IMR-90 (cell line): ENCODE measurements around the gene MRPS25. TPM values are rescaled to one million over a fixed set of nuclear protein-coding genes. Genes with fewer than 3 reads are reported as not detected.

ENCODE experiments used
- ATAC-seq: fragments of 200-7000 bp; cut with Tn5 transposase; 2 replicates; pipeline ENCODE4 v1.9.1; 2020; ENCODE audit warnings: low read depth, mild to moderate bottlenecking, moderate library complexity
- Bru-seq: library from RNA; stranded (reverse); fragments of 400-500 nt; gene quantifications from one replicate; lab custom pipeline; 2021; lab: Mats Ljungman, UMichigan
- BruChase-seq, 2 experiments: library from RNA; stranded (reverse); fragments of 400-500 nt; gene quantifications; one replicate each; lab custom pipeline; 2021; lab: Mats Ljungman, UMichigan
- BruUV-seq: library from RNA; stranded (reverse); fragments of 400-500 nt; replicated peaks from 2 replicates; lab custom pipeline; 2021; lab: Mats Ljungman, UMichigan
- CTCF ChIA-PET: fragments of 300-600 bp; formaldehyde crosslinking; extraction: SDS; loops from one replicate; lab custom pipeline; 2021; ENCODE audit warnings: antibody characterized with exemption; lab: Yijun Ruan, JAX
- POLR2A ChIA-PET: fragments of 300-600 bp; sonication (Branson Sonifier 250); formaldehyde crosslinking; loops from one replicate; lab custom pipeline; 2022; ENCODE audit warnings: antibody characterized with exemption; ENCODE audit not compliant: unreplicated experiment; lab: Charles Lee
- DNase-seq: peaks from one replicate; pipeline ENCODE4 v3.0.0; 2013
- H2AFZ ChIP-seq: replicated peaks from 2 replicates; pipeline ENCODE3; 2013; ENCODE audit warnings: low read length, mild to moderate bottlenecking; ENCODE audit not compliant: poor library complexity
- H2AK5ac ChIP-seq: 2 replicates; pipeline ENCODE4 v1.6.1; 2013; ENCODE audit warnings: low read depth, low read length, inconsistent platforms
- H2AK9ac ChIP-seq: replicated peaks from 2 replicates; pipeline ENCODE3; 2013; ENCODE audit warnings: mild to moderate bottlenecking, low read depth, low read length, moderate library complexity; ENCODE audit not compliant: poor library complexity
- H2BK120ac ChIP-seq: 2 replicates; pipeline ENCODE4 v1.6.1; 2013; ENCODE audit warnings: low read depth, low read length, inconsistent platforms
- H2BK15ac ChIP-seq: 3 replicates; pipeline ENCODE4 v1.6.1; 2013; ENCODE audit warnings: low read depth, low read length, inconsistent platforms
- H2BK20ac ChIP-seq: 2 replicates; pipeline ENCODE4 v1.6.1; 2013; ENCODE audit warnings: low read depth, mild to moderate bottlenecking, inconsistent platforms, low read length, moderate library complexity
- H2BK5ac ChIP-seq: 2 replicates; pipeline ENCODE4 v1.6.1; 2013; ENCODE audit warnings: mild to moderate bottlenecking, low read depth, low read length, inconsistent platforms; ENCODE audit not compliant: poor library complexity, severe bottlenecking
- H3K14ac ChIP-seq: replicated peaks from 2 replicates; pipeline ENCODE4 v1.6.1; 2013; ENCODE audit warnings: low read depth, low read length, inconsistent platforms
- H3K18ac ChIP-seq: 2 replicates; pipeline ENCODE4 v1.6.1; 2013; ENCODE audit warnings: low read depth, low read length, control low read depth
- H3K23ac ChIP-seq: 2 replicates; pipeline ENCODE4 v1.6.1; 2013; ENCODE audit warnings: low read depth, low read length, inconsistent platforms
- H3K27ac ChIP-seq: 2 replicates; pipeline ENCODE4 v1.5.1; 2013; ENCODE audit warnings: mild to moderate bottlenecking, control low read depth, low read length; ENCODE audit not compliant: insufficient read depth
- H3K27me3 ChIP-seq: 2 replicates; pipeline ENCODE4 v1.6.1; 2013; ENCODE audit warnings: low read length; ENCODE audit not compliant: control insufficient read depth, insufficient read depth
- H3K36me3 ChIP-seq: 2 replicates; pipeline ENCODE4 v1.6.1; 2013; ENCODE audit warnings: low read length, mixed read lengths; ENCODE audit not compliant: control insufficient read depth, insufficient read depth
- H3K4ac ChIP-seq: 2 replicates; pipeline ENCODE4 v1.6.1; 2013; ENCODE audit warnings: low read depth, low read length, inconsistent platforms
- H3K4me1 ChIP-seq: 2 replicates; pipeline ENCODE4 v1.6.1; 2013; ENCODE audit warnings: low read length, mixed read lengths; ENCODE audit not compliant: control insufficient read depth, insufficient read depth
- H3K4me2 ChIP-seq: 2 replicates; pipeline ENCODE4 v1.6.1; 2013; ENCODE audit warnings: low read depth, mild to moderate bottlenecking, control low read depth, low read length, moderate library complexity
- H3K4me3 ChIP-seq: 2 replicates; pipeline ENCODE4 v1.5.1; 2013; ENCODE audit warnings: low read depth, mild to moderate bottlenecking, control low read depth, low read length, moderate library complexity; ENCODE audit not compliant: insufficient read depth
- H3K56ac ChIP-seq: 2 replicates; pipeline ENCODE4 v1.6.1; 2013; ENCODE audit warnings: low read length, inconsistent platforms; ENCODE audit not compliant: insufficient read depth; ENCODE audit errors: extremely low read depth
- H3K79me1 ChIP-seq, 2 experiments: 2 replicates each; pipeline ENCODE4 v1.6.1; 2013; ENCODE audit warnings: low read length in 2 of 2, inconsistent platforms in 1 of 2, low read depth in 1 of 2
- H3K9ac ChIP-seq: 2 replicates; pipeline ENCODE4 v1.6.1; 2013; ENCODE audit warnings: low read depth, low read length, control low read depth
- H3K9me1 ChIP-seq: 2 replicates; pipeline ENCODE4 v1.6.1; 2013; ENCODE audit warnings: low read length, inconsistent platforms; ENCODE audit not compliant: insufficient read depth
- H3K9me3 ChIP-seq: 2 replicates; pipeline ENCODE4 v1.6.1; 2013; ENCODE audit warnings: low read length; ENCODE audit not compliant: control insufficient read depth, insufficient read depth
- H4K20me1 ChIP-seq: 2 replicates; pipeline ENCODE4 v1.6.1; 2013; ENCODE audit warnings: low read length, inconsistent platforms; ENCODE audit not compliant: insufficient read depth
- H4K5ac ChIP-seq: 2 replicates; pipeline ENCODE4 v1.6.1; 2013; ENCODE audit warnings: mild to moderate bottlenecking, low read depth, low read length, control low read depth
- H4K8ac ChIP-seq, 2 experiments: 2 replicates each; pipeline ENCODE4 v1.6.1; 2013; ENCODE audit warnings: low read depth in 2 of 2, low read length in 2 of 2, control low read depth in 1 of 2, inconsistent platforms in 1 of 2
- H4K91ac ChIP-seq: 2 replicates; pipeline ENCODE4 v1.6.1; 2013; ENCODE audit warnings: low read depth, low read length, inconsistent platforms; ENCODE audit not compliant: insufficient read depth
- CEBPB ChIP-seq: IDR thresholded peaks from 2 replicates; pipeline ENCODE4 v1.6.1; 2012; ENCODE audit warnings: low read depth, low read length, improper control_type of control experiment
- CHD1 ChIP-seq: IDR thresholded peaks from 2 replicates; pipeline ENCODE4 v1.6.1; 2012; ENCODE audit warnings: low read depth, low read length, improper control_type of control experiment
- FOS ChIP-seq: fragments of 150-350 bp; IDR thresholded peaks from 2 replicates; pipeline ENCODE4 v1.6.1; 2016; ENCODE audit warnings: low read depth, low read length
- MAFK ChIP-seq: IDR thresholded peaks from 2 replicates; pipeline ENCODE4 v1.6.1; 2012; ENCODE audit warnings: low read depth, low read length, improper control_type of control experiment
- MXI1 ChIP-seq: IDR thresholded peaks from 2 replicates; pipeline ENCODE4 v1.6.1; 2012; ENCODE audit warnings: low read depth, mild to moderate bottlenecking, low read length, moderate library complexity, borderline replicate concordance
- POLR2A ChIP-seq: IDR thresholded peaks from 2 replicates; pipeline ENCODE4 v1.6.1; 2012; ENCODE audit warnings: mild to moderate bottlenecking, low read depth, low read length
- USF2 ChIP-seq: fragments of 150-350 bp; IDR thresholded peaks from 2 replicates; pipeline ENCODE4 v1.6.1; 2017; ENCODE audit warnings: mild to moderate bottlenecking, antibody characterized with exemption, low read length, low read depth
- WGBS, 2 experiments: methylation state at CpG; one replicate each; pipeline versions ENCODE4 v1.1.5 to v1.1.7; 2013; ENCODE audit warnings: missing lambda C conversion rate in 2 of 2; ENCODE audit not compliant: insufficient read length in 1 of 2; ENCODE audit errors: extremely low coverage in 2 of 2; 5-methylcytosine and 5-hydroxymethylcytosine counted together
- dilution Hi-C: fragments of 300-500 bp; cut with HindIII; formaldehyde crosslinking; loops from one replicate; pipeline ENCODE4 v1.14.3; 2018; ENCODE audit warnings: low sequenced_read_pairs; ENCODE audit not compliant: unreplicated experiment
- in situ Hi-C: fragments of 300-500 bp; cut with MboI; formaldehyde crosslinking; loops from 3 replicates; pipeline ENCODE4 v1.14.3; 2019; ENCODE audit warnings: low sequenced_read_pairs, inconsistent platforms, mixed read lengths
- intact Hi-C: fragments of 100-400 bp; cut with micrococcal nuclease; formaldehyde crosslinking; loops from 2 replicates; pipeline ENCODE4 v1.10.0; 2022
- long read RNA-seq: library from polyadenylated mRNA; unstranded; transcript quantifications from one replicate; pipeline ENCODE4 v2.0.0, GENCODE V29; 2021; ENCODE audit not compliant: unreplicated experiment
- polyA plus RNA-seq, 3 experiments: library from polyadenylated mRNA; depleted of rRNA; stranded (reverse); fragments of >200 nt; gene quantifications; 2 replicates each; pipeline ENCODE4 v1.2.3, GENCODE V29; 2012; ENCODE audit warnings: low replicate concordance in 1 of 3
- total RNA-seq: library from RNA; depleted of rRNA; stranded (reverse); fragments of >200 nt; gene quantifications from 2 replicates; pipeline ENCODE4 v1.2.3, GENCODE V29; 2012; rRNA removed
- TF ChIP-seq, protein P1 (sequence below): fragments of 150-350 bp; IDR thresholded peaks from 2 replicates; pipeline ENCODE4 v1.6.1; 2016; ENCODE audit warnings: low read depth, mild to moderate bottlenecking, low read length, moderate library complexity, borderline replicate concordance

MRPS25 gene
- total RNA-seq (9.0 and 9.7 TPM in 2 replicates), polyA plus RNA-seq (2012; rRNA removed) (20.3 and 20.8 TPM in 2 replicates), Bru-seq, nascent RNA (percentile 82 among the genes with signal in this experiment), BruChase-seq, experiment 1, labeled RNA remaining after a 6-hour chase (percentile 89 among the genes with signal in this experiment), BruChase-seq, experiment 2, labeled RNA remaining after a 2-hour chase (percentile 92 among the genes with signal in this experiment)
- polyA plus RNA-seq (2012; cell fraction: cytosol; rRNA removed) = 9.8 and 26.9 TPM in 2 replicates
- polyA plus RNA-seq (2012; cell fraction: nucleus; rRNA removed; ENCODE audit: low replicate concordance) = 90.6 and 220 TPM in 2 replicates
- long read RNA-seq, full-length matches to known transcripts = 29 of 35 reads
- long read RNA-seq, partial matches to known transcripts = 0 of 35 reads
- long read RNA-seq, other reads (novel, unspliced or antisense) = 6 of 35 reads

DNA sequence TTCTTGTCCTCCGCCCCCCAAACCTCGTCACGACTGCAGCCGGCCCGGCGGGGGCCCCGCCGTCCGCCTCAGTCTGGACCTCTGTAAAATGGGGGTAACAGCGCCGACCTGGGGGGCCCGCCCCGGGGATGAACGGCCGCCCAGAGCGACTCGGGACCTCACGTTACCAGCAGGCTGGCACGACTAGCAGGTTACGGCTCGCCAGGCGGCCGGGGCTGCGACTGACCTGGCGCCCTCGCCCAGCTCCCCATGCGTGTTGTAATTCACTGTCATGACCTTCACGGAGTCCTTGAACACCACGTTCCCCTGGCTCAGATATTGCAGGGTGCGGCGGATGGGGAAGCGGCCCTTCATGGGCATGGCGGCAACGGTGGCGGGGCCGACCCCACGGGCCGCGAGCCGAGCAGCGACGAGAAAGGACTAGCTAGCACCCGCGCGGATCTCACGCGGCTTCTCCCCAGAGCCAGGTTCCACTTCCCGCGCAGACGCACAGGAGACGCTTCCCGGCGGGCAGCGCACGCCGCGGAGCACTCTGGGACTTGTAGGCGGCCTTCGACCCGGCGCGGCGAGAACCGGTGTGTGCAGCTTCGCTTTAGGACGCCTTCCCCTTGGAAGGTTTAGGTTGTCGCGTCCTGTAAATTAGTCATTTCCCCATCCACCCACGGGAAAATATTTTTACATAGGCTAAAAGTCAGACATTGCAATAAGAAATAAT lies at the start of gene MRPS25:
Gene MRPS25, minus strand, starts transcription at position 481 of the 715 bp plus-strand sequence. Its CDS starts 121 bp downstream, at position 360.
- ChIA-PET CTCF (interaction anchor here (0.6 to 1.0 kb wide), 2 partner anchors 144 to 779 kb away, joined by 3 read pairs; no protein-coding TSS in a partner anchor), POLR2A (interaction anchor here (1.0 kb wide), 1 partner anchor 89 kb away, joined by 3 read pairs; no protein-coding TSS in a partner anchor)
- Histone ChIP-seq H3K4me3 (peak within 1 kb of the TSS; percentile 93), H2BK5ac (peak within 1 kb of the TSS; percentile 75), H3K18ac (peak within 1 kb of the TSS; percentile 52; the same call in 1 of the 2 replicates), H4K8ac (peak within 1 kb of the TSS; percentile 84 to 92), H3K14ac (peak within 1 kb of the TSS; percentile 97), H2AFZ (peak within 1 kb of the TSS; percentile 99), H3K23ac (peak within 1 kb of the TSS; percentile 93), H3K9me1 (0 out of 2 replicates have a peak, but pooled peaks cover 4% of the 10 kb centered on the region), H3K79me1 (peaks cover 16 to 22% of the 10 kb centered on the region in 2 experiments), H4K5ac (peak within 1 kb of the TSS; percentile 77), H2AK5ac (peak within 1 kb of the TSS; percentile 95), H3K9ac (peak within 1 kb of the TSS; percentile 96), H2BK20ac (0 out of 2 replicates have a peak within 1 kb of the TSS, but pooled peaks have one; percentile 1), H3K9me3 (no peaks in the 10 kb centered on the region), H4K20me1 (peaks cover 8% of the 10 kb centered on the region), H2AK9ac (peak within 1 kb of the TSS; percentile 94), H3K4ac (peak within 1 kb of the TSS; percentile 93), H3K27ac (peak within 1 kb of the TSS; percentile 92), H3K4me1 (peaks cover 9% of the 10 kb centered on the region), H2BK15ac (no peak within 1 kb of the TSS), H4K91ac (peak within 1 kb of the TSS; percentile 81; the same call in 1 of the 2 replicates), H3K27me3 (no peaks in the 10 kb centered on the region), H3K36me3 (0 out of 2 replicates have a peak, but pooled peaks cover 1% of the 10 kb centered on the region), H2BK120ac (0 out of 2 replicates have a peak within 1 kb of the TSS, but pooled peaks have one; percentile 24), H3K4me2 (peak within 1 kb of the TSS; percentile 83), H3K56ac (peak within 1 kb of the TSS; percentile 77; the same call in 1 of the 2 replicates)
- 1% methylated on average over 14 of the region's 69 CpGs; no CpG with 5 or more reads in 1 of the 2 experiments for WGBS, 2 experiments
- in situ Hi-C loops = no loop called here
- DNase-seq (peak; percentile 92), ATAC-seq (peak; percentile 97)
- BruUV-seq = no TSS peak
- dilution Hi-C loops = no loop called here
- TF ChIP-seq MXI1 (peak; percentile 81), CEBPB (no peak), POLR2A (peak; percentile 78), CHD1 (no peak), MAFK (no peak), FOS (no peak), USF2 (0 out of 2 replicates have a peak, but pooled peaks have one; percentile 15)
- TF ChIP-seq, protein P1, sequence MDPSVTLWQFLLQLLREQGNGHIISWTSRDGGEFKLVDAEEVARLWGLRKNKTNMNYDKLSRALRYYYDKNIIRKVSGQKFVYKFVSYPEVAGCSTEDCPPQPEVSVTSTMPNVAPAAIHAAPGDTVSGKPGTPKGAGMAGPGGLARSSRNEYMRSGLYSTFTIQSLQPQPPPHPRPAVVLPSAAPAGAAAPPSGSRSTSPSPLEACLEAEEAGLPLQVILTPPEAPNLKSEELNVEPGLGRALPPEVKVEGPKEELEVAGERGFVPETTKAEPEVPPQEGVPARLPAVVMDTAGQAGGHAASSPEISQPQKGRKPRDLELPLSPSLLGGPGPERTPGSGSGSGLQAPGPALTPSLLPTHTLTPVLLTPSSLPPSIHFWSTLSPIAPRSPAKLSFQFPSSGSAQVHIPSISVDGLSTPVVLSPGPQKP = no peak
- intact Hi-C loops = no loop called here
